Measurements from ENCODE around the gene STK4.
A peak's percentile ranks its signal among the peaks of the same experiment; 100 is the strongest.
"Not testable (repeated sequence)": the region's sequence is repeated elsewhere in the genome, so short reads cannot be mapped to it uniquely, and the experiment has no call there.

STK4 gene

DNA sequence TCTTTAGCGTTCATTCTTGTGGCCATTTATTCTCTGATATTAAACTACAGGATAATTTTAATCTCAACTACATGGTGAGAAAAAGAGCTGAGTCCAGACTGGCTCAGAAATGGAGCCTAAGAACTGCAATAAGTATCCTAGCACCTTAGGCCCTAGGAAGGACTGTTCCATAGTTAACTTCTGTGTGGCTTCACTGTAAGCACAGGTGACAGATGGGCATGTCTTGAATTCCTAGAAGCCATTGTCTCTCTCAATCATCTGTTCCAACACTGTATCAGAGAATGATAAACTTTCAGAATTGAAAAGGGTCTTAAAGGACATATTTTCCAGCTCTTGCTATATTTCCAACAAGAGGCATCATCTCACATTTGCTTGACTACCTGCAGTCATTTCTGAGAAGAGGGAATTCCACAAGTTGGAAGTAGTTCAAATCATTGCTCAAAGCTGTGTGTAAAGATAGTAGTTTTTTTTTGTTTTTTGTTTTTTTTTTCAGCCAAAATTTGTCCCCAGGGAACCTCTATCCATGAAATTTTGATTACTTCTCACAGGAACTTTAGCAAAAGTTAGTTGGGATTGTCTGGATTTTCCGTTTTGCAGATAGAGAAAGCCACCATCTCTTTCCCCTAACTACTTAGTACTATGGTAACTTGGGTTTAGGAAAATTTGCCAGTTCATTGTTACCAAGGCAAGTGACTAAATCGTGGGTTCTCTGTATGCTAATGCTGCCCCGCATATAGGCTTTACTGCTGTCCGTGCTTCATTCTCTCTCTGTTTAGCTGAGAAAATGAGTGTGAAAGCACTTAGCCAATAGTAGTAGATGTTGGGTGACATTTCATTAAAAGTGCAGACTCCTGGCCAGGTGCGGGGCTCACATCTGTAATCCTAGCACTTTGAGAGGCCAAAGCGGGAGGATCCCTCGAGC is 87.4 kb downstream of the STK4 start:
- no peak for DNase-seq (ENCODE audit: low read depth)

DNA sequence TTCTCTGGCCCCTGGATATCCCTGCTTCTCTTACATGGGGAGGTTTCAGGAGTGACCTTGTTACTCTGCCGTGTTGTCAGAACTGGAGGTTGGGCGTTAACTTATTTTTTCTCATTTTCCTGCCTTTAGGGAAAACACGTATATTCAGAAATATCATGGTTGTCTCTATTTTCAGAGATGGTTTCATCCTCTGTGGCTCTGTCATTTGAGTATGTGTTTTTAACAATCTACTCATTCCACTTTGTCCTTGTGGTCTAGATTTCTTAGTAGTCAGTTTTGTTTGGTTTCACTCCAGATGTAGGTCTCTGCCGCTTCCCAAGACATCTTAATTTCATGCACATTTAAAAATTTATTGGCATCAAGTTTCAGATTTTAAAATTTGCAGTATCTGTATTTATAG is 88.7 kb downstream of the STK4 start:
- no peak for DNase-seq (ENCODE audit: low read depth)

DNA sequence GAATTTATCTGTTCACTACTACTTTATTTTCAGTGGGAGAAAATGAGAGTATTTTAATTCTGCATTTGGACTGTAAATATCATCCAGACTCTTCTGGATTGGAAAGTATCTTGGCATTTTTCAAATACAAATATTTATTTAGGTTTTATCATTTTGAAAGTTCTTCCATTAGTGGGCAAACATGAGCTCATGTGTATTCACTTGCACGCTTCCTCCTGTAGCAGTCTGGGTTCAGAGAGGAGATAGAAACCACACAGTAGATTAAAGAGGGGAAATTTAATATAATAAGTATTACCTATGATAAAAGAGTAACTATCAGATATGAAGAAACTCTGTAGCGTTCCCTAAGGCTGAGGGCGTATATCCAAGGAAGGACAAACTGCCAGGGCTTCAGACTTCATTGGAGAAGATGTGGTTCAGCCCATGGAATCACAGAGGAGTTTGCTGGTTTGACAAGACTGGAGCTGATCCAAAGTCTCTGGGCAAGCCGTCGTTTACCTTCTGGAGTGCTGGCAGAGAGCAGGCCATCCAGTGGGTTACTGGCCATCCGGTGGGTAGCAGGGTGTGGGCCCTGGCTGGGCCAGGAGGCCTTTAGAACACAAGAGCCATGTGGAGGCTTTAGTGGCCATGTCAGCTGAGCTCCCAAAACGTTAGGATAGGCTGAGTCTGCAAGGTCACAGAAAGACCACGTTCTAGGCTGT is 90.3 kb downstream of the STK4 start:
- no peak for DNase-seq (ENCODE audit: low read depth)

DNA sequence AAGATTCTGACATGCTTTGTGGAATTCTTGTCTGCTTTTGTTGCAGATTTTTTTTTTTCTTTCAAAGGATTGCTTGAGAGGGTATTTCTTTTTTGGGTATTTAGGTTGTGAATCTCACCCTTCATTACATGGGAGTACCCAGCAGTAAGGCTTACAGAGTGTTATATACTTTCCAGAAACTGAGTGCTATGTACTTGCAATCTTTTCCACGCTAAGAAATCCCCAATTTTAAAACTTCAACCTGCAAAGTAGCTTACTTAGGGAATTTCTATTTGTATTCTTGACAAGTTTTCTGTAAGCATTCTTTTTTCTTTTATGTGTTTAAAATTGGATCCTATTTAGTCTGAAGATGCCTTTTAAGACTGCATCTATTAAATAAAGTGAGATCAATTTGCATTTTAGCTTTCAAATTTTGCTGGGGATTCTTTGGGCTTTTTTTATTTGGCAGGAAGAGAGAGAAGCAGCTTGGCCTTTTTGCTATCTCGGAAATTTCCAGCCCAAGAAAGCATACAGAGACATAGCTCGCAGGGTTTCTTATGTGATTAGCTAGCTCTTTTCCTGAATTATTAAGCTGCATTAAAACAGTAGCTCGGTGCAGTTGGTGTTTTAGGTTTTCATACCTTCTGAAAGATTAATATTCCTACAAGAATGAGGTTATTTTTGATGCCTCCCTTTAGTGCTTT is 92.0 kb downstream of the STK4 start:
- no peak for DNase-seq (ENCODE audit: low read depth)

DNA sequence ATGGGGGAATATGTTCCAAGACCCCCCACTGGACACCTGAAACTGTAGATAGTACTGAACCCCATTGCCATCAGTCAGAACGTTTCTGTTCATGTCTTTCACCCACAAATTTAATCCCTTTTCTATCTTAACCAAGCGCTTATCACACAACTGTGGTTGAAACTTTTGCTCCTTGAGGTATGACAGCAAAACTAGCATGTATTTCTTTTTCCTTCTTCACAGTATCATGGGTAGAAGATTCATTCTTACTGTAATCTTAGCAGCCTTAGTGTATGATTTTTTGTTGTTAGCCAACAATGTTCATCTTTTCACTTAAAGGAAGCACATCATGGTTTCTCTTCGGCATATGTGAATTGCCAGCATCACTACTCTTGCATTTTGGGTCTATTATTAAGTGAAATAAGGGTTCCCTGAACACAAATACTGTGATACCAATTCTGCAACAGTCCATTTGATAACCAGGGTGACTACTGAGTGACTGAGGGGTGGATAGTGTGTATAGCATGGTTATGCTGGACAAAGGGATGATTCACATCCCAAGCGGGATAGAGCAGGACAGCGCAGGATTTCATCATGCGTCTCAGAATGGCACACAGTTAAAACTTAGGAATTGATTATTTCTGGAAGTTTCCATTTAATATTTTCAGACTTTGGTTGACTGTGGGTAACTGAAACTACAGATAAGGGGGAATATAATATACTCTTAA is 92.9 kb downstream of the STK4 start:
- no peak for DNase-seq (ENCODE audit: low read depth)

DNA sequence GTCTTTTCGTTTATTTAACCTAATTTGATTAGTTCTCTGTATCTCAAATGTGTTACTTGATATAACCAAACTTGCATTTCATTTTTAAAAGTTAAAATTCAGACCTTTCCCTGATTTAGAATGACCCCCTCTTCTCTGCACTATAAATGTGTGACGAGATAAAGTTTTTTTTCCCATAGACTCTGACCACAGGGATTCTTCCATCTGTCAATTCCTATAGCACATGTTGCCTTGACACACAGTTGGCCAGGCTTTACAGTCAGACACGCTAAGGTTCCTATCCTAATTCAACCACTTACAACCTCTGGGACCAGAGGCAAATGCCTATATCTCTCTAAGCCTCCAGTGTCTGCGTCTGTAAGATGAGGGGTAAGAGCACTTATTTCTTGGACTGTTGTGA is 94.0 kb downstream of the STK4 start:
- DNase-seq (ENCODE audit: low read depth), result no peak

DNA sequence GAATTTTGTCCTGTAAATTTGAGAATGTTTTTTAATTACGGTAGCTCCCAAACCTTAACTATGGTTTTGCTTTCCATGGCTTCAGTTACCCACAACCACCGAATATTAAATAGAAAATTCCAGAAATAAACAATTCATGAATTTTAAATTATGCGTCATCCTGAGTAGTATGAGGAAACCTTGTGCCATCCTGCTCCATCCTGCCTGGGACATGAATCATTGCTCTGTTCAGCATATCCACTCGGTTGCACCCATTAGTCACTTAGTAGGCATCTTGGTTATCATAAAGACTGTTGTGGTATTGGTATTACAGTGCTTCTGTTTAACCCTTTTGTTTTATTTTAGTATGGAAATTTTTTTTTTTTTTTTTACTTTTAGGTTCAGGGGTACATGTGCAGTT is 94.9 kb downstream of the STK4 start:
- peak; percentile 72 for DNase-seq (ENCODE audit: low read depth)

DNA sequence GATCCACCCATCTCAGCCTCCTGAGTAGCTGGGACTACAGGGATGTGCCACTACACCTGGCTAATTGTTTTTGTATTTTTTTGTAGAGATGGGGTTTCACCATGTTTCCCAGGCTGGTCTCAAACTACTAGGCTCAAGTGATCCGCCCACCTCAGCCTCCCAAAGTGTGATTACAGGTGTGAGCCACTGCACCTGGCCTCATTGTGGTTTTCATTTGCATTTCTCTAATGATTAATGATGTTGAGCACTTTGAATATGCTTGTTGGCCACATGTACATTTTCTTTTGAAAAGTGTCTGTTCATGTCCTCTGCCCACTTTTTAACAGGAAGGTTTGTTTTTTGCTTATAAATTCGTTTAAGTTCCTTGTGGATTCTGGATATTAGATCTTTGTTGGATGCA is 96.8 kb downstream of the STK4 start:
- DNase-seq (ENCODE audit: low read depth), result not testable (repeated sequence)

DNA sequence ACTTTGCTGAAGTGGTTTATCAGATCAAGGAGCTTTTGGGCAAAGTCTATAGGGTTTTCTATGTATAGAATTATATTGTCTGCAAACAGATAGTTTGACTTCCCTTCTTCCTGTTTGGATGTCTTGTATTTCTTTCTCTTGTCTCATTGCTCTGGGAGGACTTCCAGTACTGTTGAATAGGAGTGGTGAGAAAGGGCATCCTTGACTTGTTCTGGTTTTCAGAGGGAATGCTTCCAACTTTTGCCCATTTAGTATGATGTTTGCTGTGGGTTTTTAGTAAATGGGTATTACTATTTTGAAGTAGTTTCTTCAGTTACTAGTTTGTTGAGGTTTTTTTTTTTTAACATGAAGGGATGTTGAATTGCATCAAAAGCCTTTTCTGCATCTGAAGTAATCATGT is 98.5 kb downstream of the STK4 start:
- DNase-seq (ENCODE audit: low read depth), result no peak

DNA sequence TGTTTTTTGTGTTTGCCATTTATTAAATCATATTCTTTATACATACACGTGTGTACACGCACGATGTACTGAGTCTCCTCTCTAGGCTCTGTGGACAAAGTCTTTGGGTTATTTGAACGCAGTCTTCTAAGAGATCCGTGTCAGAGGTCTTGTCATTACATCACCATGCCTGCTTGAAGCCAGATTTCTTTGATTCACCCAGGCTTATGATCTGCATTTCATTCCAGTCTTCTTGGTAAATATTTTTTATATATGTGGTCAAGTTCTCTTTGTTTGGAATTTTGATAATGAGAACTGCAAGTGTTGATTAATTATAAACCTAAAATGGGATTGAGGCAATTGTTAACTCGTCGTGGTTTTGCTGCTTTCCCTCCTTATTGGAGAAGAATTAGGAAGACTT is 100.1 kb downstream of the STK4 start:
- no peak for DNase-seq (ENCODE audit: low read depth)

DNA sequence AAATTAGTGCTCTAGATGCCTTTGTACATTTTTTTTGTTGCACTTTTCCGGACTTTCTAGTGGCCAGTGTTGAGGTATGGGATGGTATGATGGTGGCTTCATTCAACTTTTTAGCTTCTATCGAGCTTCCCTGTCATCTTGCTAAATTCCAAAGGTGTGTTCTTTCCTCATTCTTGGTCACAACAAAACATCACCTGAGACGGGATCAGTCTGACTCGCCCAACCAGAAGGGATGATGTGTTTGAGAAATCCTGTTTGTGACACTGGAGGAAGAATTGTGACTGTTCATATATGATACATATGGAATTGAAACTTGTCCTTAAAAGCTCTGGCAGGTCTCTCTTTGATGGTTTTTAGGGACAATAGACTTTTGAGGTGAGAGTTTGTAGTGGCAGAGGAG is 100.8 kb downstream of the STK4 start:
- no peak for DNase-seq (ENCODE audit: low read depth)

DNA sequence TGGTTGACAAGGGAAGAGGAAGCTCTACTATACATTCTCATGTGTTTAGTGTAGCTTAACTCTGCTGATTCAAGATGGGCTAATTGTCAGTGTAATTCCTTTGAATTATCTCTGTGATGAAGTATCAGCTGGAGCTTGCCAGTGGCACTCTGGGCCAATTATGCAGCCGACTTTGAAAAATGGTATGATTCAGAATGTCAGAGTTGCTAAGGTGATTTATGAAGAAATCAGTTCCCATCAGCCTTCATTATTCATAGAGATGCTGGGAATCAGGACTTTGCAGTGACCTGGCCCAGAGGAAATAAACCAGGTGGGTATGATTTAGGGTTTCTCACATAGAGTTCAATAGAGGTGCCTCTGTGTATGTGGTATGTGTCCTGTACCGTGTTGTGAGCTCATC is 101.2 kb downstream of the STK4 start:
- DNase-seq (ENCODE audit: low read depth), result no peak

DNA sequence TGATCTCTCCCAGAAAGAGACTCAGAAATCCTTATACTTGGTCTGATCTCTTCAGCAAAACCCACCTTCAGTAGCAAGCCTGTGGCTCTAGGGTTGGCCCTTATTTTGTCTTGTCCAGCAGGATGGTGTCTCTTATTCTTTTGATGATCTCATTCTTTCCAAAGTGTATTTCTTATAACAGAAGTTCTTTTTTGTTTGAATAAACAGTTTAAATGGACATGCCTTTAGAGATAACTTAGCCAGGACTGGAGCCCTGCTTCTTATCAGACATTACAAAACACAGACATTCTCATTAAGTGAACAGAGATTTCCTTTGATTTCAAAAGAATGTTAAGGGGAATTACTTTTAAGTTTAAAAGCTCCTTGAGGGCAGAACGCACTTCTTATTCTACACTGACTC is 102.9 kb downstream of the STK4 start:
- DNase-seq (ENCODE audit: low read depth), result no peak

DNA sequence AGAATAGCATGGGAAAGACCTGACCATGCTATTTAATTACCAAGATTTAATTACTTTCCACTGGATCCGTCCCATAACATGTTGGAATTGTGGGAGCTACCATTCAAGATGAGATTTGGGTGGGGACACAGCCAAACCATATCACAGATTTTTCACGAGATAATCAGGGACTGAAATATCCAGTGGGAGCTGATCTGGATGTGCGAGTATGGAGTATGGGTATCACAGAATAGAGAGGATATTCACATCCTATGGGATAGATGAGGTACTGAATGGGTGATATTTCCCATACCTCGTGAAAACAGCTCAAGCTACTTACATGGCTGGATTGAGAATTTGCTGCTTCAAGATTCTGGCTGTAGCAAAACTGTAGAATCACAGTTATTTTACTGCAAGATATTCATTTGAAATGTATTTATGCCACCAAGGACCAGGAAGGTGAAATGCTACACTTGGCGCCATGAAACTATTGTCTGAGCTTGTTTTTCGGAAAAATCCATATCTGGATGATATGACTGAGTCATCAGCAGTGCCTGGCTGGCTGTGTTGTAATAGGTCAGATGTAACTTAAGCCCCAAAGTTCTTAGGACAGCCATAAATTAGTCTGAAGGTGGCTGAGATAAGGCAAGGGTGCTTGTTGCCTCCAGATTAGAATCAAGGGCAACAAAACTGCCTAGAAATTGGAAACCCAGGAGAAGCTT is 104.8 kb downstream of the STK4 start:
- DNase-seq (ENCODE audit: low read depth), result no peak

DNA sequence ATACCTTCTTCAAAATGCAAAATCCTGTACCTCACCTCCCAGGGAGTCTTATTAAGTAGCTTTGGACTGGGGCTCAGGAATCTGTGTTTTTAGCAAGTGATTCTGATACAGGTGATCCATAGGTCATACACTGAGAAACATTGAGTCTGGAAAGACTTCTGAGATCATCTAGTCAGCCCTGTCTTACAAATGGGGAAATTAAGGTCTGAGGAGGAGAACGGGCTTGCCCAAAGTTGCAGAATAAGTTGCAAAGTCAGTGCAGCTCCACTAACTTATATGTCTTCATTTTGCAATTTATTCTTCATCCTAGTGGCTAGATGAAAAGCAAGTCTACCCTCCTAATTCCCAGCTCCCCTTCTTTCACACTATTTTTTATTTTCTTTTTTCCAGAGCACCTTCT is 105.8 kb downstream of the STK4 start:
- no peak for DNase-seq (ENCODE audit: low read depth)

DNA sequence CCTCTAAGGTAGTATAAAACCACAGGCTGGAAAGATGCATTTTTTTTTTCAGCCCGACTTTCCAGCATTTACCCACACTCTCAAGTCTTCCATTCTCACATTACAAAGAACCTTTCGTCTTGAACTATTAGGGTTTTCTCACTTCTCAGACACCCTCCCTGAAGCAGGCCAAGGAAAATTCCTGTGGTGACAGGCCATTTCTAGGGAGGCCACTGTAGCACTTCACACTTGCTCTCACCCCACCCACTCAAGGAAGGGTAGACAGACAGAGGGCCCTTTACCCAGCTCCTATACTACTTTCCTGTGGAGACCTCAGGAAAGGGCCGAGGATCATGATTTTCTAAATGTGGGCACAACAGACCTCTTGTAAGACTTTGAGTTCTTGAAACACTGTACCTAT is 106.9 kb downstream of the STK4 start:
- no peak for DNase-seq (ENCODE audit: low read depth)

DNA sequence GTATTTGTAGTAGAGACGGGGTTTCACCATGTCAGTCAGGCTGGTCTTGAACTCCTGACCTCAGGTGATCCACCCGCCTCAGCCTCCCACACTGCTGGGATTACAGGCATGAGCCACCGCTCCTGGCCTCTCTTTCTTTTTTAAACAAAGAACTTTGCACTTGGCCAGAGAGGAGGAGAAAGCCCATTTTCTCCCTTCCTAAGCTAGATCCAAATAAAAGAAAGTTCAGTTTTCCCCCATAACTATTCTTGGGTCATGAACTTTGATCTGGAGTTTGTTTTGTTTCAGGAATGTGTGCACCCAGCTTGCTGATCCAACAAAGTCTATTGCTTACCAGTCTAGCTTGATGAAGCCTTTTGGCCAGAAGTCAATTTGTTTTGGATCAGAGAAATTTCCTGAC is 111.2 kb downstream of the STK4 start:
- DNase-seq (ENCODE audit: low read depth), result no peak

DNA sequence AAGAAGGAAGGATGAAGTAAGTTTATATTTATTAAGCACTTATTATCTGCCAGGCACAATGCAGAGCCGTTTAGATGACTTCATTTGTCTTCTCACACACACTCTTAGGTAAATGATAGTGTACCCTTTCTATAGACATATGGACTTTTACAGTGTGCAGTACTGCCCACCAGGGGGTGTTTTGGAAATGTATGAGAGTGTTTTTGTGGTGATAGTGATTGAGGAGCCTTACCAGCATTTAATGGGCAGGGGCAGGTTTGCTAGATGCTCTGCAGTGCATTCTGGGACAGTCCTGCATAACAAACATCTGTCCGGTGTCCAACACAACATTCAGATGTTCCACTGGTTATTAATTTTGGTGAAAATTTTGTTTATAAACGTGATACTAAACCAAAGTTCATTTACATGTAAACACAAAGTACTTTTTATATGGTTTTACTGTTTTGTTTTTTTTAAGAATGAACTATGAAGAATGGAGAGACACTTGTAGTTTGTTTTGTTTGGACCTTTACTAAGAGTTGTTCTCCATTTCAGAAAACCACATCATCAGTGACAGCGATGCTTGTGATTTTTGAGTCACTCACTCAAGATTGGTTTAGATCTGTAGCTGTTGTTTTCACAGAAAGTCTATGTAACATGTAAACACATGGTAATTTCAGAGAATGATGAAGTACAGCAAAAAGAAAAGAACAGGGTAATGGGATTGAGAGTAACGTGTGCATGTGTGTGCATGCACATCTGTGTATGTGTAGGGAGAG is 114.7 kb downstream of the STK4 start:
- DNase-seq (ENCODE audit: low read depth), result peak; percentile 40

DNA sequence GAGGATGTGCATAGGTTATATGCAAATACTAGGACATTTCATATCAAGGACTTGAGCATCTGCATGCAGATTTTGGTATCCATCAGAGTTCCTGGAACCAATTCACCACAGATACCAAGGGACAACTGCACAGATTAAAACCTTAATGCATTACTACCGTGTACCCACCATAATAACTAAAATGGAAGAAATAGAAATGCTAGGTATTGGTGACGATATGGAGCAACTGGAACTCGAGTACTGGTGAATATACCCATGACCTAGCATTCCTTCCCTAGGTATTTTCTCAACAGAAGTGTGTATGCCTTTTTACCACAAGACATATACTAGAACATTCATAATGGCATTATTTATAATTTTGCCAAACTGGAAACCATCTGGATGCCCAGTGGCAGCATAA is 116.2 kb downstream of the STK4 start:
- DNase-seq (ENCODE audit: low read depth), result no peak

DNA sequence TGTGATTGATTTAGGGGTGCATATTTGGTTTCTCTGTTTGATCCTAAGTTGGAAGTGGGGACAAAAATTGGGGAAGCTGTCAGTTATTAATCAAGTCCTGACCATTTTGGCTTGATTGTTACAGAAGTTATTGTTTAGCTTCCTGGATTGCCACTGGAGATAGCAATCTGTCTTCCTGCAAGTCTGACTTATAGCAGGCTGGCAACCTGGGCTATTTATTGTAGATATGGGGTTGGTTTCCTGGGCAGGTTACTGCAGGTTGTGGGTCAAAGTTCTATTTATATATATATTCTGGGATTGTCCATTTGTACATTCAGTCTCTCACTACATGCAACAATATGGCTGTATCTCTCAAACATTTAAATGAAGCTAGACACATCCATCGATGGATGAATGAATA is 116.8 kb downstream of the STK4 start:
- DNase-seq (ENCODE audit: low read depth), result no peak

DNA sequence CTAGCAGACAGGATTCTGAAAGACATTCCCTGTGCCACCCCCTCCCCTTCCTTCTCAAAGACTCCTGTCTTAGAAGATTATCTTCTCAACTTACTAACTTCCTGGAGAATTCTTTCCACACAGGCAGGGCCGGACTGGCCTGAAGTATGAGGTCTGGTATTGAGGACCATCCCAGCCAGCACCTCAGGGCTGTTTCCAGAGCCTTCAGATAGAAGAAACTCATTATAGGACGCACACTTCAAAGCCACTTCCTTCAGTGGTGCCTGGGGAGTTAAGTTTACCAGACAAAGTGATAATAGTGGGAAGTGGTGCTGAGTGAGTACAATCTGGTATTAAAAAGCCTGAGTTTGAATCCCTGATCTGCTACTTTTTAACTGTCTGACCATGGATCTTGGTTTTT is 119.0 kb downstream of the STK4 start:
- DNase-seq (ENCODE audit: low read depth), result no peak
